DND-41 (cell line): ENCODE measurements around the gene ZDHHC7.

Experiments
- ATAC-seq: fragments of 200-7000 bp; cut with Tn5 transposase; 3 replicates; pipeline ENCODE4 v1.9.1; 2021; ENCODE audit warnings: low read depth; ENCODE audit not compliant: insufficient read depth
- DNase-seq: peaks from one replicate; pipeline ENCODE4 v3.0.0-alpha.2; 2020
- H2AFZ ChIP-seq: 2 replicates; pipeline ENCODE4 v1.6.0; 2012; ENCODE audit warnings: low read depth, low read length
- H3K27ac ChIP-seq: 2 replicates; pipeline ENCODE4 v1.5.1; 2012; ENCODE audit warnings: low read length, inconsistent platforms
- H3K27me3 ChIP-seq: fragments of 200-600 bp; sonication (generic); 2 replicates; pipeline ENCODE4 v1.6.0; 2012; ENCODE audit warnings: low read length, mild to moderate bottlenecking, inconsistent platforms; ENCODE audit not compliant: insufficient read depth, poor library complexity
- H3K36me3 ChIP-seq: 2 replicates; pipeline ENCODE4 v1.5.1; 2012; ENCODE audit warnings: low read length, inconsistent platforms; ENCODE audit not compliant: insufficient read depth
- H3K4me1 ChIP-seq: 2 replicates; pipeline ENCODE4 v1.5.1; 2012; ENCODE audit warnings: mild to moderate bottlenecking, low read length; ENCODE audit not compliant: insufficient read depth
- H3K4me2 ChIP-seq: 2 replicates; pipeline ENCODE4 v1.6.0; 2012; ENCODE audit warnings: mild to moderate bottlenecking, moderate library complexity, low read length, inconsistent platforms; ENCODE audit not compliant: insufficient read depth
- H3K4me3 ChIP-seq, 2 experiments: fragments of 200-600 bp in 1 of 2; shearing (Covaris generic) in 1 of 2; 2 replicates each; pipeline ENCODE4 v1.5.1; 2012 to 2016; ENCODE audit warnings: inconsistent platforms in 2 of 2, low read length in 2 of 2, mild to moderate bottlenecking in 2 of 2, low read depth in 1 of 2, moderate library complexity in 1 of 2
- H3K79me2 ChIP-seq: 2 replicates; pipeline ENCODE4 v1.6.0; 2012; ENCODE audit warnings: low read length, inconsistent platforms; ENCODE audit not compliant: insufficient read depth
- H3K9ac ChIP-seq: 2 replicates; pipeline ENCODE4 v1.6.0; 2012; ENCODE audit warnings: low read depth, mild to moderate bottlenecking, inconsistent platforms, low read length, moderate library complexity
- H3K9me3 ChIP-seq: 2 replicates; pipeline ENCODE4 v1.5.1; 2012; ENCODE audit warnings: low read length, moderate library complexity, mild to moderate bottlenecking, inconsistent platforms; ENCODE audit not compliant: insufficient read depth, severe bottlenecking
- H4K20me1 ChIP-seq: 2 replicates; pipeline ENCODE4 v1.6.0; 2012; ENCODE audit warnings: low read length; ENCODE audit not compliant: insufficient read depth
- CTCF ChIP-seq: IDR thresholded peaks from 2 replicates; pipeline ENCODE4 v1.5.1; 2012; ENCODE audit warnings: borderline replicate concordance, low read length, moderate library complexity, mild to moderate bottlenecking; ENCODE audit not compliant: poor library complexity, severe bottlenecking; ENCODE audit errors: extremely low read depth
- EZH2 ChIP-seq: IDR thresholded peaks from 3 replicates; pipeline ENCODE4 v1.6.1; 2012; ENCODE audit warnings: borderline replicate concordance, low read depth, mild to moderate bottlenecking, moderate library complexity, low read length, inconsistent platforms; ENCODE audit not compliant: severe bottlenecking

Gene ZDHHC7

GRCh38 chr16:84953190-84953746, 58.1 kb downstream of the ZDHHC7 start:
- no peak for TF ChIP-seq CTCF
- Histone ChIP-seq H3K9ac (no peak overlapping the region), H3K4me1 (no peaks in the 10 kb centered on the region), H3K27ac (no peak overlapping the region), H4K20me1 (peaks cover 16% of the 10 kb centered on the region), H3K4me2 (no peak overlapping the region), H2AFZ (no peak overlapping the region), H3K27me3 (no peaks in the 10 kb centered on the region), H3K4me3 (no peak overlapping the region), H3K36me3 (no peaks in the 10 kb centered on the region), H3K9me3 (no peaks in the 10 kb centered on the region), H3K79me2 (no peaks in the 10 kb centered on the region)
- no peak for ATAC-seq
- DNase-seq = no peak

- no peaks in the 10 kb centered on the region for H3K9me3 ChIP-seq
- no peak overlapping the region for H3K4me3 ChIP-seq
- H3K79me2 ChIP-seq = no peaks in the 10 kb centered on the region
- H3K36me3 ChIP-seq = no peaks in the 10 kb centered on the region
- no peak overlapping the region for H3K9ac ChIP-seq
- no peak overlapping the region for H3K27ac ChIP-seq
- DNase-seq (peak; percentile 73), ATAC-seq (peak; percentile 91)
- H2AFZ ChIP-seq = no peak overlapping the region
- no peak overlapping the region for H3K4me2 ChIP-seq
- peaks cover 16% of the 10 kb centered on the region for H4K20me1 ChIP-seq
- no peaks in the 10 kb centered on the region for H3K27me3 ChIP-seq
- TF ChIP-seq EZH2 (no peak), CTCF (peak; percentile 88)
- H3K4me1 ChIP-seq = no peaks in the 10 kb centered on the region
Measured at GRCh38 chr16:84952335-84953189, 58.8 kb downstream of the ZDHHC7 start.

GRCh38 chr16:84950906-84951305, 60.4 kb downstream of the ZDHHC7 start:
- no peaks in the 10 kb centered on the region for H3K36me3 ChIP-seq
- DNase-seq (peak; percentile 55), ATAC-seq (peak; percentile 72)
- H3K4me2 ChIP-seq = no peak overlapping the region
- peaks cover 16% of the 10 kb centered on the region for H4K20me1 ChIP-seq
- H3K27me3 ChIP-seq = no peaks in the 10 kb centered on the region
- H2AFZ ChIP-seq = no peak overlapping the region
- TF ChIP-seq EZH2 (no peak), CTCF (peak; percentile 66)
- no peak overlapping the region for H3K9ac ChIP-seq
- no peaks in the 10 kb centered on the region for H3K9me3 ChIP-seq
- no peaks in the 10 kb centered on the region for H3K79me2 ChIP-seq
- no peak overlapping the region for H3K4me3 ChIP-seq
- no peak overlapping the region for H3K27ac ChIP-seq
- no peaks in the 10 kb centered on the region for H3K4me1 ChIP-seq
